CD4-positive, alpha-beta T cell (primary cell): ENCODE data around the gene F12. TPM values are rescaled to one million over a fixed set of nuclear protein-coding genes. Genes with fewer than 3 reads are reported as not detected.

Experiments used
- ATAC-seq: fragments of 200-7000 bp; cut with Tn5 transposase; one replicate; pipeline ENCODE4 v1.10.0; 2022; ENCODE audit warnings: mild to moderate bottlenecking; ENCODE audit not compliant: poor library complexity
- CTCF ChIA-PET: fragments of 350-600 bp; sonication (Branson Sonifier 250); formaldehyde crosslinking; loops from one replicate; lab custom pipeline; 2021; ENCODE audit warnings: antibody characterized with exemption, inconsistent platforms; lab: Charles Lee
- POLR2A ChIA-PET: fragments of 350-600 bp; sonication (Branson Sonifier 250); formaldehyde crosslinking; loops from one replicate; lab custom pipeline; 2021; ENCODE audit warnings: antibody characterized with exemption, inconsistent platforms; lab: Charles Lee
- DNase-seq, 14 experiments: peaks; one replicate each; pipeline ENCODE4 v3.0.0-alpha.2; 2013 to 2020; ENCODE audit warnings: mixed read lengths in 2 of 14
- H3K27ac ChIP-seq, 2 donors: one replicate each; pipeline versions ENCODE4 v1.5.1 to v1.7.0; 2013; ENCODE audit warnings: low read length in 2 of 2, low read depth in 1 of 2, mild to moderate bottlenecking in 1 of 2
- H3K27me3 ChIP-seq, 2 experiments: 1 replicate in 1 of 2; 2 replicates in 1 of 2; pipeline versions ENCODE4 v1.6.1 to v1.7.0; 2013; ENCODE audit warnings: low read length in 2 of 2, control low read depth in 1 of 2, mild to moderate bottlenecking in 1 of 2, moderate library complexity in 1 of 2; ENCODE audit not compliant: insufficient read depth in 2 of 2, control insufficient read depth in 1 of 2
- H3K36me3 ChIP-seq: one replicate; pipeline ENCODE4 v1.6.1; 2013; ENCODE audit warnings: low read length, control low read depth; ENCODE audit not compliant: insufficient read depth
- H3K4me1 ChIP-seq: one replicate; pipeline ENCODE4 v1.6.1; 2013; ENCODE audit warnings: low read length, control low read depth; ENCODE audit not compliant: insufficient read depth
- H3K4me3 ChIP-seq: one replicate; pipeline ENCODE4 v1.5.1; 2013; ENCODE audit warnings: mild to moderate bottlenecking, low read length, moderate library complexity
- H3K9me3 ChIP-seq, 2 experiments: 1 replicate in 1 of 2; 2 replicates in 1 of 2; pipeline versions ENCODE4 v1.6.1 to v1.7.0; 2013; ENCODE audit warnings: low read length in 2 of 2, mild to moderate bottlenecking in 2 of 2, control low read depth in 1 of 2, moderate library complexity in 1 of 2; ENCODE audit not compliant: control insufficient read depth in 1 of 2, insufficient read depth in 1 of 2
- H3K27ac Mint-ChIP-seq: one replicate; pipeline ENCODE4 v1.8.0; 2020; ENCODE audit warnings: mixed read lengths
- H3K27me3 Mint-ChIP-seq: one replicate; pipeline ENCODE4 v1.8.0; 2021; ENCODE audit warnings: mixed read lengths
- H3K36me3 Mint-ChIP-seq: one replicate; pipeline ENCODE4 v1.8.0; 2021; ENCODE audit warnings: low read depth, mixed read lengths
- H3K4me1 Mint-ChIP-seq: one replicate; pipeline ENCODE4 v1.8.0; 2021; ENCODE audit warnings: low read depth, mixed read lengths
- H3K4me3 Mint-ChIP-seq: one replicate; pipeline ENCODE4 v1.8.0; 2020; ENCODE audit warnings: mild to moderate bottlenecking, mixed read lengths
- H3K9me3 Mint-ChIP-seq: one replicate; pipeline ENCODE4 v1.8.0; 2020; ENCODE audit warnings: mixed read lengths
- CTCF ChIP-seq: fragments of 200-600 bp; IDR thresholded peaks from one replicate; pipeline ENCODE4 v1.8.0; 2022; ENCODE audit warnings: antibody characterized with exemption, mild to moderate bottlenecking
- intact Hi-C, 2 experiments: fragments of 100-400 bp; cut with DNase I in 1 of 2; cut with micrococcal nuclease in 1 of 2; formaldehyde crosslinking; loops; one replicate each; pipeline versions ENCODE4 v1.15.1 to v1.9.0; 2023 to 2025; cut with DNase I, micrococcal nuclease
- total RNA-seq, 174 experiments: library from RNA in 2 of 174; stranded (reverse) in 2 of 174; gene quantifications; one replicate each; pipeline ENCODE4 v1.2.3 and lab custom pipeline; 2021 to 2026

F12 gene
- total RNA-seq, 2 experiments from 2014 or later: 0.20 to 0.60 TPM

- no peaks in the 10 kb centered on the region for H3K9me3 Mint-ChIP-seq
- H3K27ac Mint-ChIP-seq: no peak overlapping the region
- POLR2A ChIA-PET: interaction anchor here (0.7 to 0.9 kb wide), 2 partner anchors 8 to 59 kb away, joined by 3 read pairs; no protein-coding TSS in a partner anchor
- intact Hi-C loops: no loop called here
- peaks cover 82% of the 10 kb centered on the region for H3K4me1 ChIP-seq
- H3K27ac ChIP-seq: no peak overlapping the region
- no peak overlapping the region for H3K4me3 Mint-ChIP-seq
- ATAC-seq: no peak
- DNase-seq: peak in 1 of 14 experiments; percentile 44
- H3K36me3 Mint-ChIP-seq: peaks cover 71% of the 10 kb centered on the region
- H3K27me3 Mint-ChIP-seq: no peaks in the 10 kb centered on the region
- H3K4me3 ChIP-seq: no peak overlapping the region
- TF ChIP-seq CTCF: no peak
- H3K4me1 Mint-ChIP-seq: peaks cover 59% of the 10 kb centered on the region
- CTCF ChIA-PET: no interaction called here
- H3K27me3 ChIP-seq: no peaks in the 10 kb centered on the region
- H3K36me3 ChIP-seq: peaks cover 68% of the 10 kb centered on the region
- no peaks in the 10 kb centered on the region for H3K9me3 ChIP-seq
Observed at GRCh38 chr5:177366528-177367322, 42.6 kb downstream of the F12 start.

- peaks cover 82% of the 10 kb centered on the region for H3K4me1 ChIP-seq
- H3K4me3 Mint-ChIP-seq: no peak overlapping the region
- H3K27ac ChIP-seq: peak overlapping the region in 1 of 2 donors; percentile 15
- POLR2A ChIA-PET: interaction anchor here (0.7 kb wide), 1 partner anchor 8 kb away, joined by 3 read pairs; no protein-coding TSS in a partner anchor
- no peak for ATAC-seq
- peaks cover 61% of the 10 kb centered on the region for H3K4me1 Mint-ChIP-seq
- no peak for TF ChIP-seq CTCF
- DNase-seq: peak in 1 of 14 experiments; percentile 19
- CTCF ChIA-PET: no interaction called here
- no peaks in the 10 kb centered on the region for H3K9me3 ChIP-seq
- no peaks in the 10 kb centered on the region for H3K27me3 ChIP-seq
- H3K36me3 Mint-ChIP-seq: peaks cover 68% of the 10 kb centered on the region
- H3K36me3 ChIP-seq: peaks cover 68% of the 10 kb centered on the region
- no peaks in the 10 kb centered on the region for H3K27me3 Mint-ChIP-seq
- H3K9me3 Mint-ChIP-seq: no peaks in the 10 kb centered on the region
- H3K27ac Mint-ChIP-seq: no peak overlapping the region
- intact Hi-C loops: no loop called here
- H3K4me3 ChIP-seq: no peak overlapping the region
Observed at GRCh38 chr5:177365845-177366527, 43.4 kb downstream of the F12 start.

- Histone ChIP-seq H3K36me3 (peaks cover 66% of the 10 kb centered on the region), H3K27ac (peak overlapping the region; percentile 22 to 29), H3K4me1 (peaks cover 82% of the 10 kb centered on the region), H3K9me3 (no peaks in the 10 kb centered on the region), H3K4me3 (no peak overlapping the region), H3K27me3 (no peaks in the 10 kb centered on the region)
- Mint-ChIP-seq H3K9me3 (no peaks in the 10 kb centered on the region), H3K4me3 (peak overlapping the region; percentile 65), H3K4me1 (peaks cover 67% of the 10 kb centered on the region), H3K27me3 (no peaks in the 10 kb centered on the region), H3K36me3 (peaks cover 65% of the 10 kb centered on the region), H3K27ac (peak overlapping the region; percentile 76)
- DNase-seq (peak in 1 of 14 experiments; percentile 16), ATAC-seq (no peak)
- ChIA-PET CTCF (interaction anchor here (1.6 kb wide), 1 partner anchor 26 kb away, joined by 3 read pairs; no protein-coding TSS in a partner anchor), POLR2A (interaction anchor here (1.0 to 1.3 kb wide), 5 partner anchors 8 to 84 kb away, joined by 3 to 5 read pairs (median 4); partner anchors contain the start of genes LMAN2 and SLC34A1)
- intact Hi-C loops: loop anchor here in 1 of 2 experiments (5.0 kb wide), 1 partner anchor 52 kb away; the partner anchor contains the start of gene MXD3
- TF ChIP-seq CTCF: no peak
Observed at GRCh38 chr5:177364159-177364962, 45.0 kb downstream of the F12 start.
